ENCODE data around the gene FMNL2. TPM values are rescaled to one million over a fixed set of nuclear protein-coding genes. Genes with fewer than 3 reads are reported as not detected.

Gene FMNL2
- total RNA-seq, 4 donors from 2014 or later, result 25.2 to 35.0 (median 27.4) TPM

GRCh38 chr2:152348388-152348787, 13.4 kb downstream of the FMNL2 start:
- Histone ChIP-seq H3K9me3 (no peaks in the 10 kb centered on the region), H3K27ac (no peak overlapping the region), H3K4me3 (no peak overlapping the region), H3K36me3 (peaks cover 0 to 8% of the 10 kb centered on the region in 2 donors), H3K4me1 (peaks cover 0 to 2% (median 0%) of the 10 kb centered on the region in 3 donors), H3K27me3 (no peaks in the 10 kb centered on the region)
- no peak for ATAC-seq
- 40 to 45% methylated on average over 1 to 3 of the region's 3 CpGs for WGBS, 2 donors (ENCODE audit: low coverage in 1 of 2)
- TF ChIP-seq POLR2A (IDR thresholded peaks at IDR 0.05) (no peak), EP300 (IDR thresholded peaks at IDR 0.05) (no peak), CTCF (IDR thresholded peaks at IDR 0.05) (no peak), POLR2AphosphoS5 (IDR thresholded peaks at IDR 0.05) (no peak)

- TF ChIP-seq CTCF (IDR thresholded peaks at IDR 0.05), result no peak
- TF ChIP-seq POLR2A (IDR thresholded peaks at IDR 0.05), result no peak
- no peak for TF ChIP-seq EP300 (IDR thresholded peaks at IDR 0.05)
- no peak for TF ChIP-seq POLR2AphosphoS5 (IDR thresholded peaks at IDR 0.05)
- Histone ChIP-seq H3K4me3 (no peak overlapping the region), H3K36me3 (no peaks in the 10 kb centered on the region), H3K27me3 (no peaks in the 10 kb centered on the region), H3K27ac (no peak overlapping the region), H3K4me1 (peaks cover 0 to 9% (median 0%) of the 10 kb centered on the region in 3 donors), H3K9me3 (no peaks in the 10 kb centered on the region)
- 45 to 57% methylated on average over 1 of the region's 1 CpG for WGBS, 2 donors (ENCODE audit: low coverage in 1 of 2)
- no peak for ATAC-seq
These were observed 14.4 kb downstream of the FMNL2 start for GRCh38 chr2:152349416-152349815.

- no peak for ATAC-seq
- H3K4me3 ChIP-seq, result no peak overlapping the region
- no peaks in the 10 kb centered on the region for H3K9me3 ChIP-seq
- H3K4me1 ChIP-seq, result peaks cover 0 to 17% (median 0%) of the 10 kb centered on the region in 3 donors
- no peak overlapping the region for H3K27ac ChIP-seq
- TF ChIP-seq EP300 (IDR thresholded peaks at IDR 0.05) (no peak), CTCF (IDR thresholded peaks at IDR 0.05) (no peak), POLR2A (IDR thresholded peaks at IDR 0.05) (no peak), POLR2AphosphoS5 (IDR thresholded peaks at IDR 0.05) (no peak)
- no peaks in the 10 kb centered on the region for H3K36me3 ChIP-seq
- WGBS, 2 donors (ENCODE audit: low coverage in 1 of 2), result 92 to 94% methylated on average over 4 to 5 of the region's 5 CpGs
- H3K27me3 ChIP-seq, result no peaks in the 10 kb centered on the region
These were observed 15.2 kb downstream of the FMNL2 start for GRCh38 chr2:152350155-152350679.

- H3K9me3 ChIP-seq, result no peaks in the 10 kb centered on the region
- H3K4me1 ChIP-seq, result peaks cover 0 to 19% (median 0%) of the 10 kb centered on the region in 3 donors
- no peak for ATAC-seq
- H3K27me3 ChIP-seq, result no peaks in the 10 kb centered on the region
- H3K36me3 ChIP-seq, result no peaks in the 10 kb centered on the region
- H3K27ac ChIP-seq, result no peak overlapping the region
- no peak for TF ChIP-seq POLR2A (IDR thresholded peaks at IDR 0.05)
- no peak for TF ChIP-seq CTCF (IDR thresholded peaks at IDR 0.05)
- TF ChIP-seq POLR2AphosphoS5 (IDR thresholded peaks at IDR 0.05), result no peak
- TF ChIP-seq EP300 (IDR thresholded peaks at IDR 0.05), result no peak
- H3K4me3 ChIP-seq, result no peak overlapping the region
These were observed 17.6 kb downstream of the FMNL2 start for GRCh38 chr2:152352616-152353015.

GRCh38 chr2:152353364-152353763, 18.4 kb downstream of the FMNL2 start:
- Histone ChIP-seq H3K9me3 (no peaks in the 10 kb centered on the region), H3K36me3 (no peaks in the 10 kb centered on the region), H3K4me3 (no peak overlapping the region), H3K27ac (no peak overlapping the region), H3K4me1 (peaks cover 0 to 19% (median 0%) of the 10 kb centered on the region in 3 donors), H3K27me3 (no peaks in the 10 kb centered on the region)
- no peak for TF ChIP-seq POLR2A (IDR thresholded peaks at IDR 0.05)
- 88 to 100% methylated on average over 2 of the region's 2 CpGs for WGBS, 2 donors (ENCODE audit: low coverage in 1 of 2)
- ATAC-seq, result no peak
